Right lobe of liver (tissue), 4 donors: ENCODE data around the gene STPG3.

ENCODE experiments used
- CTCF ChIP-seq, 4 donors: fragments of 200-600 bp in 3 of 4; fragments of 450-650 bp in 1 of 4; IDR thresholded peaks; one replicate each; pipeline versions ENCODE4 v1.5.1 to v1.8.0; 2016 to 2022; ENCODE audit warnings: antibody characterized with exemption in 4 of 4, mild to moderate bottlenecking in 2 of 4
- POLR2A ChIP-seq: fragments of 450-650 bp; IDR thresholded peaks from one replicate; pipeline ENCODE4 v1.6.1; 2017; ENCODE audit warnings: antibody characterized with exemption, mild to moderate bottlenecking
- donor health status: DM: no; HTN: no; CAD: no.
- donor health status: DM: no; HTN: no; CAD: no.
- donor health status: DM: no; HTN: yes; CAD: no.

DNA sequence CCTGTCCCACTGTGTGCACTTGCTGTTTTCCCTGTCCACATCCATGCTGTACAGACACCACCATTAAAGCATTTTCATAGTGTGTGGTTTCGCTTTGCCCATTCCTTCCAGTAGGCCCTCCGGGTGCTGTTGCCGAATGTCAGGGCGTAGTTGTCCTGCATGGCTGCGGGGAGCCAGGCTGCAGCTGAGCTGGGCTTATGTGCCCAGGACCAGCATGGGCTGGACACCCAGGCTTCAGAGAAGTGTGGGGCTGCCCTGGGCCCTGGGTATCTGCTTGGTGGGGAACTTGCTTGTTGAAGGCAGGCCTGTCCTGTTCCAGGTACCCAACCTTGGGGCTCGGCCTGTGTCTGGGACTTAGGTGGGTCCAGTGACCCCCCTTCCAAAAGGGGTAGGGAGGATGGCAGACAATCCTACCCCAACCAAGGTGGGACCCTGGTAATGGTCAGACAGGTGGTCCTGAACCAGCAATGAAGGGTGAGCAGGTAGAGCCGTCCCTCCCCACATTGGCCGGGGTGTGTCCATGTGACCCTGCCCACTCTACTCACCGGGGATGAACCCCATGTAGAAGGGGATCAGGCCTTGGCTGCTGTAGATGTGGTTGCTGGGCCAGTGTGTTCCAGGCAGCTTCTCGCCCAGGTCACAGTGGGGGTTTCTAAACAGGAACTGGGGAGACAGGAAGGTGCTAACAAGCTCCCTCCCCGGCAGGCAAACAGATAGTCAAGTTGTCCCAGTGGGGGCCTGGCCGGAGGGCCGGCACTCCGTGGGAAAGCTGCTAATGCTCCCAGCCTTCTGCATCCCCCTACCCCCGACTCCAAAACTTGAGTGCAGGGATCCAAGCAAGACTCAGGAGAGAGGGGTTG lies 7.2 kb upstream of the STPG3 start:
- no peak for TF ChIP-seq CTCF (IDR thresholded peaks at IDR 0.05)
- no peak for TF ChIP-seq POLR2A
